B cell (primary cell): ENCODE results near the gene RAI14.

Source experiments
- CTCF ChIP-seq: fragments of 200-600 bp; IDR thresholded peaks from one replicate; pipeline ENCODE4 v1.8.0; 2022; ENCODE audit warnings: antibody characterized with exemption, mild to moderate bottlenecking
- EZH2 ChIP-seq: IDR thresholded peaks from 2 replicates; pipeline ENCODE4 v1.6.1; 2012; ENCODE audit warnings: borderline replicate concordance, low read depth, mild to moderate bottlenecking, moderate library complexity, low read length; ENCODE audit not compliant: insufficient read depth, poor library complexity, severe bottlenecking

- TF ChIP-seq EZH2: no peak
- no peak for TF ChIP-seq CTCF
Measured at GRCh38 chr5:34817558-34818351, 161.6 kb downstream of the RAI14 start.
